Kidney epithelial cell (primary cell): ENCODE measurements around the gene PDE4B. TPM values are rescaled to one million over a fixed set of nuclear protein-coding genes. Genes with fewer than 3 reads are reported as not detected.

ENCODE experiments used
- DNase-seq: peaks from one replicate; pipeline ENCODE4 v3.0.0-alpha.2; 2010; ENCODE audit warnings: low read depth
- H3K27me3 ChIP-seq: 2 replicates; pipeline ENCODE4 v1.6.0; 2011; ENCODE audit warnings: low read length; ENCODE audit not compliant: control insufficient read depth, insufficient read depth
- H3K36me3 ChIP-seq: 2 replicates; pipeline ENCODE4 v1.5.1; 2011; ENCODE audit warnings: low read length; ENCODE audit not compliant: control insufficient read depth, insufficient read depth
- H3K4me3 ChIP-seq: 2 replicates; pipeline ENCODE4 v1.5.1; 2011; ENCODE audit warnings: low read depth, mild to moderate bottlenecking, control low read depth, low read length
- CTCF ChIP-seq: IDR thresholded peaks from 2 replicates; pipeline ENCODE4 v1.5.1; 2011; ENCODE audit warnings: mild to moderate bottlenecking, moderate library complexity, low read length, control low read depth, inconsistent platforms; ENCODE audit not compliant: insufficient read depth, poor library complexity, severe bottlenecking
- total RNA-seq: library from RNA; depleted of rRNA; stranded (reverse); fragments of >200 nt; gene quantifications from 2 replicates; pipeline ENCODE4 v1.2.3, GENCODE V29; 2015

PDE4B gene
- total RNA-seq, 1 donor from 2014 or later, result 0.33 TPM

GRCh38 chr1:66231681-66232463, 439.2 kb downstream of the PDE4B start:
- no peak for TF ChIP-seq CTCF
- Histone ChIP-seq H3K4me3 (no peak overlapping the region), H3K36me3 (no peaks in the 10 kb centered on the region), H3K27me3 (no peaks in the 10 kb centered on the region)
- DNase-seq, result no peak

GRCh38 chr1:66237042-66237441, 444.3 kb downstream of the PDE4B start:
- no peak for DNase-seq
- no peaks in the 10 kb centered on the region for H3K27me3 ChIP-seq
- TF ChIP-seq CTCF, result no peak
- no peaks in the 10 kb centered on the region for H3K36me3 ChIP-seq
- no peak overlapping the region for H3K4me3 ChIP-seq

- no peaks in the 10 kb centered on the region for H3K36me3 ChIP-seq
- no peak for DNase-seq
- H3K4me3 ChIP-seq, result no peak overlapping the region
- H3K27me3 ChIP-seq, result no peaks in the 10 kb centered on the region
- no peak for TF ChIP-seq CTCF
Observed at GRCh38 chr1:66237722-66238479, 445.2 kb downstream of the PDE4B start.

DNA sequence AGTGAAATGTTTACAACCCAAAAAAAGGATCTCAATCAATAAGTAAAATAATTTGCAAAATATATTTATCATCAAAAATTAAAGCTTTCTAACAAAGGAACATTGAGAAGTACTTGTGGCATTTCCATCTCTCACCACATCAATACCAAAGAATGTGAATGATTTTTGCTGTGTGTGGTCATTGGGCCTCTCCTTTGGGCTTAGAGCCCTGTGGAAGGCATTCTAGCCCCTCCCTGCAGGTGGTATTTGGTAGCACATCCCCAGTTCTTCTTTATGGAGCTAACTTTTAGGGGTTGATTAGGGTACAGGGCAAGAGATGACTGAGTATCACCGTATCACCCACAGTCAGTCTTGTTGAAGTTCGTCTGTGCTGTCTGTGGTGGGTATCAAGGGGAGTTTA, 447.1 kb downstream of the PDE4B start:
- Histone ChIP-seq H3K36me3 (no peaks in the 10 kb centered on the region), H3K27me3 (no peaks in the 10 kb centered on the region), H3K4me3 (no peak overlapping the region)
- DNase-seq, result no peak
- TF ChIP-seq CTCF, result no peak

DNA sequence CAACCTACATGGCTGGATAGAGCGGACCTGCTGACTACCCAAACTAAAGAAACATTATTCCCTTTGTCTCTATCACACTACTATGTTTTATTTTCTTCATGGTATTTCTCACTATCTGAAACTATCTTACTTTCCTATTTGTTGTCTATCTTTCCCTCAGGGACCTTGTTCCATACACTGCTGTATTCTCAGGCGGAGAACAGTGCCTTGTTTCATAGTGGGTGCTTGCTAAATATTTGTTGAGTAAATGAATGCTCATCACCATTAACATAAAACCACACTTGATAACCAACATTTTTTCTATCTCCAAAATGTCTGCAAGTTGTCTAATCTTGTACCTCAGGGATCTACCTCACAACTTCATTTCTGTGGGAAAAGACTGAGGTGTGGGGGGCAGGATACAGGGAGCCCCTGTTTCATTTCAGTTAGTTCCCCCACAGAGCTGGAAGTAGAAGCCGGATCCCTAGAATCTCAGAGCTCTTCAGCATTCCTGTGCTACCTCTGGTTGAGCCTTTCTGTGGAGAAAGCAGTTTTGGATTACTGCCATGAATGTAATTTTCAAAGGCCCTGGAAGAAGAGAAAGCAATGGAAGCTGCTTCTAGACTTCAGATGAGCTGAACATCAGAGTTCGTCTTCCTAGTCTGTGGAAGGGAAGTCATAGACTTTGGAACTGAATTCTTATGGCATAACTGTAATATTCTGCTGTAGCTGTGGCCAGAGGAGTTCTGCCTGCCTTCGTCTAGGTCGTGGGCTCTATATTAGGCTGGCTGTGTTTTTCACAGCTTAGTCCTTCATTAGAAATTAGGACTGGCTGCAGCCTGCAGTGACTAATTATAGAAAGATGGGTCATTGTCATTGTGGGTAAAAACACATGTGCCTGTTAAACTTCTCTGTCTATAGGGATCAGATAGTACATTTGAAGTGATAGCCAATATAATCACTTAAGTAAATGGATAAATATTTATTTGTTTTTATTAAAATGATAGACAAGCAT, 448.1 kb downstream of the PDE4B start:
- H3K36me3 ChIP-seq, result no peaks in the 10 kb centered on the region
- no peak for TF ChIP-seq CTCF
- no peak overlapping the region for H3K4me3 ChIP-seq
- H3K27me3 ChIP-seq, result no peaks in the 10 kb centered on the region
- no peak for DNase-seq
